NB4 (cell line): Measurements from ENCODE around the gene GKN2.

Experiments used
- DNase-seq: peaks from one replicate; pipeline ENCODE4 v3.0.0; 2010; ENCODE audit warnings: low read depth
- H3K4me3 ChIP-seq: one replicate; pipeline ENCODE4 v1.5.1; 2011; ENCODE audit warnings: mild to moderate bottlenecking, low read depth, low read length, moderate library complexity
- CTCF ChIP-seq: IDR thresholded peaks from one replicate; pipeline ENCODE4 v1.5.1; 2012; ENCODE audit warnings: low read depth, low read length
- MAX ChIP-seq: IDR thresholded peaks from 2 replicates; pipeline ENCODE4 v1.6.1; 2011; ENCODE audit warnings: low read depth, low read length
- MYC ChIP-seq: IDR thresholded peaks from 2 replicates; pipeline ENCODE4 v1.6.1; 2011; ENCODE audit warnings: low read depth, low read length
- POLR2A ChIP-seq: IDR thresholded peaks from 2 replicates; pipeline ENCODE4 v1.6.1; 2011; ENCODE audit warnings: mild to moderate bottlenecking; ENCODE audit not compliant: insufficient read length; ENCODE audit errors: extremely low read depth

GKN2 gene

GRCh38 chr2:68970566-68971265 lies 18.0 kb upstream of the GKN2 start:
- no peak for TF ChIP-seq MYC
- no peak for TF ChIP-seq CTCF
- TF ChIP-seq MAX: no peak
- no peak for TF ChIP-seq POLR2A
- H3K4me3 ChIP-seq: no peak overlapping the region
- DNase-seq: no peak

- H3K4me3 ChIP-seq: no peak overlapping the region
- no peak for TF ChIP-seq POLR2A
- no peak for TF ChIP-seq CTCF
- no peak for TF ChIP-seq MYC
- no peak for TF ChIP-seq MAX
- no peak for DNase-seq
These were observed 17.2 kb upstream of the GKN2 start for GRCh38 chr2:68969736-68970490.

- H3K4me3 ChIP-seq: no peak overlapping the region
- DNase-seq: no peak
These were observed 15.5 kb upstream of the GKN2 start for GRCh38 chr2:68968221-68968620.

GRCh38 chr2:68964282-68964681 lies 11.6 kb upstream of the GKN2 start:
- no peak for TF ChIP-seq POLR2A
- no peak for TF ChIP-seq MAX
- TF ChIP-seq MYC: no peak
- no peak for TF ChIP-seq CTCF
- H3K4me3 ChIP-seq: no peak overlapping the region
- no peak for DNase-seq

More at GRCh38 chr2:68968221-68968620, 15.5 kb upstream of the GKN2 start:
- TF ChIP-seq MAX: no peak
- TF ChIP-seq CTCF: no peak
- TF ChIP-seq MYC: no peak
- TF ChIP-seq POLR2A: no peak

GRCh38 chr2:68961380-68961779 lies 8.7 kb upstream of the GKN2 start:
- DNase-seq: no peak
- TF ChIP-seq CTCF (no peak), POLR2A (no peak), MYC (no peak), MAX (no peak)
- no peak overlapping the region for H3K4me3 ChIP-seq
